ENCODE results near the gene IMP3.
"Not testable (repeated sequence)": the region's sequence is repeated elsewhere in the genome, so short reads cannot be mapped to it uniquely, and the experiment has no call there.

The IMP3 gene

DNA sequence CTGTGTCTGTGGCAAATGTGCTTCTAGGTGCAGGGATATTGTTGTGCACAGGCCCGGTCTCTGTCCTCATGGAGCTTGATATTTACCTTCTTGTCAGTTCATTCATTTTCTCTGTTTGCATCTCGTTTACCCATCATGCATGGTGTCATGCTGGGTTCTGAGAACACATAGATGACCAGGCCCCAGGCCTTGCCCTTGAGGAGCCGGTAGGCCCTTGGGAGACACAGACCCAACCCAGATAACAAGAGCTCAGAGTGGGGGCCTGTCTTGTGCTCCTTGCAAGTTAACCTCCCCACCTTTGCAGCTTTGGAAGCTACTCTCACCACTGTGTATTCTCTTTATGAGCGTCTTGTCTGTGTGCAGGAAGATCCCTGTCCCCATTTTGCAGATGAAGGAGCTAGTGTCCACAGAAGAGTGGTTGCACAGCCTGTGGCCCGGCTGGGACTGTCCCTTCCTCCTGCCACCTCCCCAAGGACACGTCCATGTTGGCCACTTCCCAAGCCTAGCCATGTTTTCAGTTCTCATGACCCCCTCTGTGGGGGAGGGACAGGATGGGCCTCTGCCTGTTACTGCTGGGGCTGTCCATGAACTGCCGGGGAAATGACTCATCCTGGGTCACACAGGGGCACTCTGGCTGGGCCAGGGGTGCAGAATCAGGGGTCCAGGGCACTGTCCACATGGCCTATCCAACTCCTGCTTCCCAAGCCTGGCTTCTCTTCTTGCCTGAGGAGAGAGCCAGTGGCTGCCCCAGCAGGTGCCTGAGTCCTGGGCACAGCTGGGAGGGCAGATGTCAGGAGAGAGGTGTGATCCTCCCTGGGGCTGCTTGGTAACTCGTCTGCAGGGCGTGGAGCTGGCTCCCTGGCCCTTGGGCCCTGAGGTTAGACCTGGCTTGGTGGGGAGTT is 11.1 kb upstream of the IMP3 start:
- peak in 1 of 2 experiments; percentile 33 for DNase-seq

DNA sequence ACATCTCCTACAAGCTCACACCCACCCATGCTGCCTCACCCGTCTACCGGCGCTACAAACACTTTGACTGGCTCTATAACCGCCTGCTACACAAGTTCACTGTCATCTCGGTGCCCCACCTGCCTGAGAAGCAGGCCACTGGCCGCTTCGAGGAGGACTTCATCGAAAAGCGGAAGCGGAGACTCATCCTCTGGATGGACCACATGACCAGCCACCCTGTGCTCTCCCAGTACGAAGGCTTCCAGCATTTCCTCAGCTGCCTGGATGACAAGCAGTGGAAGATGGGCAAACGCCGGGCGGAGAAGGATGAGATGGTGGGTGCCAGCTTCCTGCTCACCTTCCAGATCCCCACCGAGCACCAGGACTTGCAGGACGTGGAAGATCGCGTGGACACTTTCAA is 9.8 kb upstream of the IMP3 start:
- DNase-seq, result no peak

GRCh38 chr15:75649045-75649761 is 9.2 kb upstream of the IMP3 start:
- DNase-seq, result no peak

GRCh38 chr15:75648156-75649000 is 8.4 kb upstream of the IMP3 start:
- no peak for DNase-seq

DNA sequence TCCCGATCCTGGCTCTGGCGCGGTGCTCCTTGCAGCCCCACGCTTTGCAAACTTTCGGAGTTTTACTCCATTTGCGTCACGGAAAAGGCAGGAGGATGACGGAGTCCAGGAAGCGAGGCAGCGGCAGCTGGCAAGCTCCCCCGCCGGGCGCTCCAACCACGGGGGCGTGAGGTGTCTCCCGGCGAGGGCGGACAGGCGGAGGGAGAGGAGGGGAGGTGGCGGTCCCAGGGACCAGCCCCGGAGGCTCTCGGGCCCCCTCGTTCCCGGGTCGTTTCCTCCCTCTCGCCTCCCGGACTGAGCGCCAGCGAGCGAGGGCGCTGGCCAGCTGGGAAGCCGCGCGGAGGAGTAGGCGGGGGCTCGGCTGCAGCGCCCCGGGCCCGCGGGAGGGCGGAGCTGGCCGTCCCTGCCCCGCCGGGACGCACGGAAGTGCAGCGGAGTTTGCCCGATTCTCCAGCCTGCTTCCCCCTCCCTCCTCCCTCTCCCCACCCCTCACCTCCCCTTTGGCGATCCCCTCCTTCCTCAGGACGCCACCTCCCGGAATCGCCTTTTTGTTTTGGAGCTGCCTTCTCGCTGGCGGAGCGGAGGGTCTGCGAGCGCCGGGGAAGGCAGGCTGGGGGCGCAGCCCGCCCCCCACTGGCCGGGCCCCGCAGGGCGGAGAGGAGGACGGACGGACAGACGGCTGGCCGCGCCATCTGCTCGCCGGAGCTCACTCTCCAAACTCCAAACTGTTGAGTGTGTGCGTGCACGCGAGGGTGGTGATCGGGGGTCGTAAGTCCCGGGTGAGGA is 7.5 kb upstream of the IMP3 start, which contains the start of gene SNX33:
SNX33 (plus strand) TSS at position 543 of the 786 bp plus-strand sequence. CDS start 1,191 bp downstream, outside the sequence.
- DNase-seq, result peak; percentile 68 to 76

- DNase-seq, result peak in 1 of 2 experiments; percentile 24
Measured at GRCh38 chr15:75646944-75647364, 6.9 kb upstream of the IMP3 start.

- DNase-seq, result no peak
Measured at GRCh38 chr15:75646112-75646943, 6.3 kb upstream of the IMP3 start.

- DNase-seq, result no peak
Measured at GRCh38 chr15:75644376-75644775, 4.4 kb upstream of the IMP3 start.

DNA sequence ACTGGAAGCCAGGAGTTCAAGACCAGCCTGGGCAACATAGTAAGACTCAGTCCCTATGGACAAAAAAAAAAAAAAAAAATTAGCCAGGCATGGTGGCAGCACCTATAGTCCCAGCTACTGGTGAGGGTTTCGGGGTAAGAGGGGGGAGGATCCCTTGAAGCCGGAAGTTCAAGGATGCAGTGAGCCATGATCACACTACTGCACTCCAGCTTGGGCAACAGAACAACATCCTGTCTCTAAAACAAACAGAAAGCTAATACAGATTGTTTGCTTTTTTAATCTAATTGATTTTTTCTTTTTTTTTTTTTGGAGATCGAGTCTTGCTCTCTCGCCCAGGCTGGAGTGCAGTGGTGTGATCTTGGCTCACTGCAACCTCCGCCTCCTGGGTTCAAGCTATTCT is 1.6 kb upstream of the IMP3 start:
- DNase-seq, result no peak

DNA sequence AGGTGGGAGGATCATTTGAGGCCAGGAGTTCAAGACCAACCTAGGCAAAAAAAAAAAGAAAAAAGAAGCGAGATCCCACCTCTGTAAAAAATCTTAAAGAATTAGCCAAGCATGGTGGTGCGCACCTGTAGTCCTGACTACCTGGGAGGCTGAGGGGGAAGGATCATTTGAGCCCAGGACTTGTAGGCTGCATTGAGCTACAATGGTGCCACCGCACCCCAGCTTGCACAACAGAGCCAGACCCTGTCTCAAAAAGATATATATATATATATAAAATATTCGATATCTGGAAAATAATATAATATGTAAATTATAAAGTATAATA is 1.1 kb upstream of the IMP3 start:
- DNase-seq, result no peak

DNA sequence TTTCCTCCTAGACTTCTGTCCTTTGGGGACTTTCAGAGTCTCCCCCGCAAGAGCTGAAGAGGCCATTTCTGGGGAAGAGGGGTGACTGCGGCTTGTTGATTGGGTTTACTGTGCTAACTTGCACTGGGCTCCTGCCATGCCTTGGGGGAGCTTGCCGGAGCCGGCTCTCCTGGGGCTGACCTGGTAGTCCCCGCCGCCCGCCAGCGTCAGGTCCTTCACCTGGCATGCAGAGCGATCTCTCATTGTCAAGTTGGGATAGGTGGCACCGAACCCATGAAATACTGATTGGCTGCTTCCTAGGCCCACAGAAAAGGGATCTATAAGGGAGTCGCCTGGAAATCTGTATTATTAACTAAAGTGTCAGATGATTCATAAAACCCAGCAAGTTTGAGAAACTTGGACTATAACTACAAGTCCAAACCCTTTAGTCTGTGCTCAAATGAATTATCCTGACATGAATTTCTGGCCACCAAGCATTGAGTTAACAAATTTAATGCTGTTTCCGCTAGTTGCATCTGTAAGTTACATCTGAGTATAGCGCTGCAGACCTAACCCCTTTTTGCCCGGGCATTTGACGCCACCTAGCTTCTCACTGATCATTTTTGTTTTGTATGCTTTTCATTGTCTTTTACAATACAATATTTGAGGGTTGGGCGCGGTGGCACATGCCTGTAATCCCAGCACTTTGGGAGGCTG is 607 bp upstream of the IMP3 start:
- peak; percentile 60 to 77 for DNase-seq

DNA sequence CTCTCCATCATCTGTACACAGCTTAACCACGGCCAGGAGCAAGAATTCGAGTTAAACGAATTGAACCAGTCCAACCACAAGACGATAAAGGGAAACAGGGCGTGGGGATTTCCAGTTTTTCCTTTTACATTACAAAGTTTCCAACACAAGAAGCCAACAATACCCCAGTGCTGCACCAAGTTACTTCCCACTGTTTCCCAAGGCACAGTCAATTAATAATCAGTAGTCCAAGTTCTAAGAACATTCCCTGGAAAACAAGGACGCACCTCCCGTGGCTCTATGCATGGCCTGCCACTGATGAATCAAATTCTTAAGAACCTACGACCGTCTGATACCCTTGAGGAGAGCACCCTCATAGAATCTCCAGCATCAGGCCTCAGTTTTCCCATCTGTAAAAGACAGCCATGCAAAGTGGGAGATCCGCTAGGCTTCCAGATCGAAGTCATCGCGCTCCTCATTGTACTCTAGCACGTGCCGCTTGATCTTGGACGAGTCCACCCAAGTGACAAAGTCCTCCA is 774 bp downstream of the IMP3 start:
- no peak for DNase-seq

- no peak for DNase-seq
Measured at GRCh38 chr15:75637245-75638009, 2.6 kb downstream of the IMP3 start.

GRCh38 chr15:75636026-75636425 is 4.0 kb downstream of the IMP3 start:
- no peak for DNase-seq

- not testable (repeated sequence) for DNase-seq
Measured at GRCh38 chr15:75633922-75634321, 6.1 kb downstream of the IMP3 start.

GRCh38 chr15:75631935-75632334 is 8.1 kb downstream of the IMP3 start:
- DNase-seq, result no peak

DNA sequence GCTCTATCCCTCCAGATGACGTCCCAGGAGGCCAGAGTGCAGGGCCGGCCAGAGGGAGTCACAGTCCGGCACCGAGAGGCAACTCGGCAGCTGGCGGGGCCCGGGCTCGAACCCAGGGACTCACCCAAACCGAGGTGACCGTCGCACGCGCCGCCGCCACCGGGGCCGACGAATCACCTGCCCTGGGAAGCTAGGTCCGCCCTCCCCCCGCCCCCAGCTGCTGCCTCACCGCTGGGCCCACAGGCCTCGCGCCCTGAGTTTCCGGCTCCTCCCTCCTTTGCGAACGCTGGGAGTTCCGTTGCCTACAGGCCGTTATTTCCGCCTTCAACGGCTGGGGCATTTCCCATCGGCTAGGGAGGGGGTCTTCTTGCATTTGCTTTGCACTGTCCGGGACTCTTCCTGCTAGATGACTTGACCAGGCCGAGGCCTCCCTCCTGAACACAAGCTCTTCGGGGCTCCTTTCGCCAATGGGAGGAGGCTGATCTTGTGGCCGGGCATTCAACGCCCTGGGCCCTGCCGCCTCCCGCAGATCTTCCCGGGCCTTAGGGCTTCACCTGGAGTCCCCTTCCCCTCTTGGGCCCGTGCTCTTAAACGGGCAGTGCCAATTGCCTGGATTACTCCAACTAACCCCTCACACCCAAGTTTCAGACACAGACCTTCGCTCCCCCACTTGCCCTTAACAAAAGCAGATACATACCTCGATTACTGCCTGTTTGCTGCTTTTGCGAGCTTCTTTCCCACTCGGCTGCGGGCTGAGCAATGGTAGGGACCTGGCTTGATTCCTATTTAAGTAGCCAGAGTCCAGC is 14.3 kb downstream of the IMP3 start, which contains the start of gene SNUPN:
SNUPN (minus strand) TSS at position 184 of the 806 bp plus-strand sequence. CDS start 4,674 bp downstream, outside the sequence.
- DNase-seq, result peak; percentile 94 to 95

DNA sequence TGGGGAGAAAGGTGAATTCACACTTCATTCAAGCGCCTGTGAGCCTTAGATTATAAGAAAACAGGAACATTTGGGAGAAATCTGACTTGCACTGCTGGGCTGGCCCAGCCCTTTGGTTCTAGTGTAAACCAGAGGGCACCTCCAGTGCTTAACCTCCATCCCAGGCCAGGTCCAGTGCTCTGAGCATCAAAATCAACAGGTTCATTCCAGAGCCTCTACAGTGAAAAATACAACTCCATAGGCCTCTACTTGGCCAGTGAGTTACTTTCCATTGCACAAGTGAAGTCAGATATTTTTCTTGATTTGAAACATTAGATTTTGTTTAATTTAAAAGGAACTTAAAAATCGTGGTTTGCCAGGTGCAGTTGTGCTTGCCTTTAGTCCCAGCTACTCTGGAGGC is 17.5 kb downstream of the IMP3 start:
- DNase-seq, result no peak

Measured in NCI-H524 (cell line).